HG03060 (cell line): Measurements from ENCODE around the gene PAQR5.
"Not testable (repeated sequence)": the region's sequence is repeated elsewhere in the genome, so short reads cannot be mapped to it uniquely, and the experiment has no call there.

Experiments used
- ATAC-seq: cut with Tn5 transposase; IDR thresholded peaks from one replicate; pipeline ENCODE4 v1.9.1; 2021; ENCODE audit warnings: low read depth, moderate number of reproducible peaks; ENCODE audit not compliant: unreplicated experiment

Gene PAQR5

DNA sequence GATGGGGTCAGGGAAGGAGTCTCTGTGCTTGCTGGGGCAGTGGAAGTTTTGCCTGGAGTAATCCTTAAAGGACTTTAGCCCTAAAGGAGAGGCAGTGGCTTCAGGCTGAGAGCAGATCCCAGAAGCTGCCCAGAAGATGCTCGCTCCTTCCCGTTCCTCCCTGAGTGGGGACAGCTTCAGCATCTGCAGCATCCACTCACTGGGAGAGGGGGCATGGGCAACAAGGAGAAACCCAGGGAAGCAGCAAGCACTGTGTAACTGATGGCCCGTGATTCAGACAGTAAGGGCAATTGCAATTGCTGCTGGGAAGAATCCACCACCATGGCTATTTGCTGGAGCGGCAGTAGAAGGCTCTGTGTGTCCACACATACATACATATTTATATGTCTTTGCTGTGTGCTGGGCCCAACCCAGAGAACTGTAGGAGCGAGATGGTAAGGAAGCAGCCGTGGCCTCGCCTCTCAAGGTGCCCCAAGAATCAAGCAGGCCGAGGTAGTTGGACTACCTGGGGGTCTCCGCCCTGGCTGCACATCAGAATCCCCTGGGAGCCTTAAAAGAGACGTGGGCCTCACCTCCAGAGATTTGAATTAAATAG is 5.8 kb upstream of the PAQR5 start:
- ATAC-seq = no peak

DNA sequence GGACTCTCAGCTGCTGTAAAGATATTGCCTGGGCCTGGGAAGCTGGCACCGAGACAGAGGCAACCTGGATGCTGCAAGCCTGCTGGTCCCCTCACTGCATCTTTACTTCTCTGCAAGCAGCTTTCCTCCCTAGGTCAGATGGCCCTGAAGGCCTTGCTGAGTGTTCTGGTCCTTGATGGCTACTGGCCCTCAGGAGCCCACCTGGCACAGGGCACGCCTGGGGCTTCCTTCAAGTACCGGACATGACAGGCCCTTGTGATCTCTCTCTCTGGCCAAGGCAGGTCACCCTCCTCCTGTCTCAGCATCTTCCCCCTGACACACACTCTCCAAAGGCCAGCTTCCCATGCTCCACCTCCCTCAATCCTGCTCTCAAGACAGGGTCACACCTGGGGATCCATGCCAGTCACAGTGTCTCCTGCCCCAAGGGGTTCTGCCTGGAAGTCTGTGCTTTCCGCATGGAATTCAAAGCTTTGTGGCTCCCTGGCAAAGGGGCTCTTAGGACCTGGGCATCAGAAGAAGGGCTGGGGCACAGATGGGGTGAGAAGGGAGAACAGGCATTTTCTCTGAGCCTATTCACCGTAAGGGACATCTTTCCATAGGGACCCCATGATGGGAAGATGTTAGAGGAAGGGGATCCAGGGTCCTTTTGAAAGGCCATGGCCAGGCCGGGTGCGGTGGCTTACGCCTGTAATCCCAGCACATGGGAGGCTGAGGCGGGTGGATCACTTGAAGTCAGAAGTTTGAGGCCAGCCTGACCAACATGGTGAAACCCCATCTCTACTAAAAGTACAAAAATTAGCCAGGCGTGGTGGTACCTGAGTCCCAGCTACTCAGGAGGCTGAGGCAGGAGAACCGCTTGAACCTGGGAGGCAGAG is 4.7 kb upstream of the PAQR5 start:
- no peak for ATAC-seq

DNA sequence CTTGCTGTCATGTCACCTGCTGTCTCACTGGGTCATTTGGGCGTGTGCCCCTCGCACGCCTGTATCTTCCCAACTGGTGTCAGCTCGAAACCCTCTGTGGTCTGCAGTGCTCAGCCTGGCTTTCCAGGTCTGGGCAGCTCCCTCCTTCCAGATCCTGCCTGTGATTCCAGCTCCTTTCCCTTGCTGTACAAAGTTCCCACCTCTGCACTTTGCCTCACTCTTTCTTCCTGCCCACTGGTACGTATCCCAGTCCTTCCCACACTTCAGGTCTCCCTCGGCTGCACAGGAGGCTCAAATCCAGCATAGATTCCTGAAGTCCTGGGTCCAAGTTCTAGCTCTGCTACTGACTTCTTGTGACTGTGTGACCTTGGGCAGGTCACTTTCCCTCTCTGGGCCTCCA is 2.1 kb upstream of the PAQR5 start:
- ATAC-seq = no peak

DNA sequence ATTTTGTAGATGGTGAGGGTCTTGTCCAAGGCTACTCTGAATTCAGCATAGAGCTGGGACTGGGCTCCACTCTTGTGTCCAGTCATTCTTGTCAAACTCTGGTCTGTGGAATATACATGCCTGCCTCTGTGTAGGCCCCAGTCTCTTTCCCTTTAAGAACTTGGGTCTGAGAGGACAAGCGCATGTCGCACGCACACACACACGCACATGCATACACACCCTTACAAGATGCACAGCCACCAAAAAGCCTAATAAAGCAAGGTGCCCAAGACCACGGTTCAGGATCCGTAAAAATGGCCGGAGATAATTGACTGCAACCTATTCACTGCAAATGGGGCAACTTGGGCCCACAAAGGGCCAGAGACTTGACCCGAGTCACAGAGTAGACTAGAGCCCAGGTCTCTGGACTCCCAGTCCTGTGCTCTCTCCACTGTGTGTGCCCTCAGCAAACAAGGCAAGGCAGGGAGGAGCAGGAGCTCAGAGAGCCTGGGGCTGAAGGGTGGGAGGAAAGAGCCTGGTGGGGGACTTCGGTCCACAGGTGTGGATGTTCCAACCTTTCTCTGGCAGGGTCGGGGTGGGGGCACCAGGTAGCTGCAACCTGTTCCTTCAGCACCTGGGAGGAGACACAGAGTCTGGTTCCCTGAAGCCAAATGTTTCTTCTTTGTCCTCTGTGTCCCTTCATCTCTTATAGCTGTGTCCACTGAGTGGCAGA is 914 bp upstream of the PAQR5 start:
- ATAC-seq = no peak

DNA sequence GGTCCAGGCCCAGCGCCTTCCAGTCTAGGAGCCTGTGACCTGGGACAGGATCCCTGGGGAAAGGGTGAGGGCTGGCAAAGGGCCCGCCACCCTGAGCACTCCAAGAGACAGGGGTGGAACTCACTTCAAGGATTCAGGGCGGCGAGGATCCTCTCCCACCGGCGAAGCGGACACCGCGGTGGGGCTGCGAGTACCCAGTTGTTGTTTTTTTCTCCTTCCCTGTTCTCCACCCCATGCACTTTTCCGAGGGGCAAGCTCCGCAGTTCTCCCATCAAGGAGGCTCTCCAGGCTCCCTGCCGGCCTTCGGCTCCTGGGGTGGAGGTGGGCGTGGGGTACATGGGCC is 387 bp upstream of the PAQR5 start:
- no peak for ATAC-seq

DNA sequence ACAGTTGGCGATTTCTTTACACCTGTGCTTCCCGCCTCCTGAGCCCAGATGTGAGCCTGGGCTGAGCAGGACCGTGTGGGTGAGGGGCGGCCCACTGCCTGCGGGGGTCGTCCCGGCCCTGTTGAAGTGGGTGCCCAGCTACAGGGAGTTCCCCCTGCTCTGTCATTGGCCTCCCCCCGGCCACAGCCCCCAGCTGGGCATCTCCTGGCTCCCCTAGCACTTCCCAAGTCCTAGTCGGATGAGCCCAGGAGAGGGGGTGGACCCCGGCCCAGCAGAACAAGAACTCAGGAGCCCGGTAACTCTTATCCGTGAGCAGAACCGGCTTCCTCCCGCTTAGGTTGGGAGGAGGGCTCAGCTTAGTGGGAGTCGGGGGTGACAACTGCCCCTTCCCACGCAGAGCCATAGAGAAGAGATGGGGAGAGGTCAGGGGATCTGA is 757 bp downstream of the PAQR5 start:
- no peak for ATAC-seq

DNA sequence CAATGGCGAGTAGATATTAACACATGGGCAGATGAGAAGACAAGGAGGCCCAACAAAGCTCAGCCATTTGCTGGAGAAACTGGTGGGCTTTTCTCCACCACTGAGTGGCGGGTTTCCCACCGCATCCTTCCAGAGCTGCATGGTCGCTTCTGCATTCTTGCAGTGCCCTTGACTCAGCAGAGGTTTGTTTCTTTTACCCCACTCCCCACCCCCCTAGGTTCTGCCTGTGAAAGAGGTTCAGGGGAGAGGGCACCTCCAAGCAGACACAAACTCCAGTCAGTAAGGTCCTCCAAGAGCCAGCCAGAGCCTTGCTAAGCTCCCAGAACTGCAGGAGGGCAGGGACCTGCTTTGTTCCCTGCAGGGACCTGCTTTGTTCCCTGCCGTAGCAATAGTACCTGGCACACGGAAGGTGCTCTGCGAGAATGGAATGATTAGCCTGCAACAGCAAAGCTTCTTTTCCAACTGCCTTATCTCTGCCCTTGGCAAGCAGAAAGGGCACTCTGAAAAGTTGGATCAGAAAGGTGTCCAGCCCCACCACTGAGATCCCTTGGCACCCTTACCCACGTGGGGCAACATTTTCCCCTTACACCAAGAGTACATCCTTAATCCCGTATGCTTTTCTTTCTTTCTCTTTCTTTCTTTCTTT is 1.4 kb downstream of the PAQR5 start:
- ATAC-seq = no peak

DNA sequence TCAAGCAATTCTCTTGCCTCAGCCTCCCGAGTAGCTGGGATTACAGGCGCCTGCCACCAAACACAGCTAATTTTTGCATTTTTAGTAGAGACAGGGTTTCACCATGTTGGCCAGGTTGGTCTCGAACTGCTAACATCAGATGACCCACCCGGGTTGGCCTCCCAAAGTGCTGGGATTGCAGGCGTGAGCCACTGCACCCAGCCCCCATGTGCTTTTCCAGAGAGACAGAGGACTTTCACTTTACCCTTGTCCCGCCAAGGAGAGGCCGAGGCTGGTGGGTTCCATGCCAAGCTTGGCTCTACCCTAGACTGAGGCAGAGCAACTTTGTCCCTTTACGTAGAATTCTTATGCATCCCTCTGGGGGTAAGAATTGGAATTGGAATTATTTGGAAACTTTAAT is 2.4 kb downstream of the PAQR5 start:
- not testable (repeated sequence) for ATAC-seq

DNA sequence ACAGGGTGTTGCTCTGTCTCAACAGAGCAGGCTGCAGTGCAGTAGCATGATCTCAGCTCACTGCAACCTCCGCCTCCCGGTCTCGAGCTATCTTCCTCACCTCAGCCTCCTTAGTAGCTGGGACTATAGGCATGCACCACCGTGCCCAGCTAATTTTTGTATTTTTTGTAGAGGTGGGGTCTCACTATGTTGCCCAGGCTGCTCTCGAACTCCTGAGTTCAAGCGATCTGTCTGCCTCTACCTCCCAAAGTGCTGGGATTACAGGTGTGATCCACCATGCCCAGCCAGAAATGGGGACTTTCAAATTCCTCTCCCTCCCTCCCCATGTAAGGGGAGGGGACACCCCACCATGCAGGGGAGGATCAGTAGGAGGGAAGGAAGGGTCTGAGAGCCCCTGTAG is 3.4 kb downstream of the PAQR5 start:
- ATAC-seq = not testable (repeated sequence)

DNA sequence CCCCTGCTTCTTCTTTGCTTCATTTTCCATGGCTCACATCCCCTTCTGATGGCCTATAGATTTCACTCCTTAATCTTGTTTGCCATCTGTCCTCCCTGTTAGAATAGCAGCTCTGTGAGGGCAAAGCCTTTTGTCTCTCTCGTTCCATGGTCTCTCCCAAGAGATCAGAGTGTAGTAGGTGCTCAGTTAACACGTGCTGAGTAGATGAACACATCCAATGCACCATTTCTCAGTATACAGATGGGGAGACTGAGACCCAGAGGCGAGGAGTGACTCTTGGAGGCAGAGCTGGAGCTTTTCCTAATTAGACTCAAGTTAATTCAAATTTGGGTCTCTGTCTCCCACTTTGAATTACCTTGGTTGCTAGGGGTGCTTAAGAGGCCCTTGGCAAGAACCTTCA is 4.2 kb downstream of the PAQR5 start:
- no peak for ATAC-seq

DNA sequence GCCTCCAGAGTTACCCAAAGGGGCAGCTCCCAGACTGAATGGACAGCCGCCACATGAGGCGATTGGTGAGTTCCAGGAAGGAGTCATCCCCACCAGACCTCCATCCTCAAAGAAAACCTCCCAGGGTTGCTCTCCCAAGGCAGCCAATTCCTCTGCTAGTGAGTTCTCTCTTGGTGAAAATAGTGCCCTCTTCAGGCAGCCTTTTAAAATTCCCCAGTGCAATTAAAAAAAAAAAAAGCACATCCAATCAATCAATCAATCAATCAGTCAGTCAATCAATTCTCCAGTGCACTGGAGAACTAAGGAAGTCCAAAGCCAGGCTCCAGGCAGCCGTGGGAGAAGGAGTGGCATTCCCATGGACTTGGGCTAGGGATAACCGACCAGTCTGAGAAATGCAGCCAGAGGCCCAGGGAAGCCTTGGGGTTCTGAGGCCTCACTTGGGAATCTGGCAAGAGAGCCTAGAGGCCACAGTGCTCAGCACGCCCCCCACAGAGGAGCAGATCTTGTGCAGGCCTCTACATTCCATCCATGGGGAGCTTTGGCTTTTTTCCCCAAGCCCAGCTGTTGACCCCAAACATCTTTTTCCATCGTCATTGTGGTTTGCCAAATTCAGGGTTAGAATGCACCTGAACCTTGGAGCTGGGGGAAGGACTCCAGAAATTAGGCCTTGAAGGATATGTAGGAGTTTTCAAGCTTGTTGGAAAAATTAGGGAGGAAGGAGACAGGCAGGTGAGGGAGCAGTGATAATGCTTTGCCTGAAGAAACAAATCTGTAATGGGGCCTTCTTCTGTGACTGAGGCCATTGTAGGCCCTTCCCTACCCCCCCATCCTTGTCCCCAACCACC is 4.8 kb downstream of the PAQR5 start:
- no peak for ATAC-seq

DNA sequence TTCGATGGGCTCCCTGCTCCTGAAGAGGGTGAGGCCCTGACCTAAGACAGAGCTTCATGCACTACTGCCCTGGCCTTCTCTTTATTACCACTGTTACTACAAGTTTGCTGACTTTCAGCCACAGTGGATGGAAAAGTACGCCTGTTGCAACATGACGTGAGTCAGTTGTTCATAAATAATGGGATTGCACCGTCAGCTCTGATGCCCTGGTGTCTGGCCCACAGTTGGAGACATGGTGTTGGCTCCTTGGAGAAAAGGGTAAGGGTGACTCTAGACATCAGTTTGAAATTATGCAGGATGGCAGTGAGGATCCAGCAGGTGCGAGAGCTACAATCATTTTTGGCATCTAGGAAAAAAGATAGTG is 5.5 kb downstream of the PAQR5 start:
- no peak for ATAC-seq

DNA sequence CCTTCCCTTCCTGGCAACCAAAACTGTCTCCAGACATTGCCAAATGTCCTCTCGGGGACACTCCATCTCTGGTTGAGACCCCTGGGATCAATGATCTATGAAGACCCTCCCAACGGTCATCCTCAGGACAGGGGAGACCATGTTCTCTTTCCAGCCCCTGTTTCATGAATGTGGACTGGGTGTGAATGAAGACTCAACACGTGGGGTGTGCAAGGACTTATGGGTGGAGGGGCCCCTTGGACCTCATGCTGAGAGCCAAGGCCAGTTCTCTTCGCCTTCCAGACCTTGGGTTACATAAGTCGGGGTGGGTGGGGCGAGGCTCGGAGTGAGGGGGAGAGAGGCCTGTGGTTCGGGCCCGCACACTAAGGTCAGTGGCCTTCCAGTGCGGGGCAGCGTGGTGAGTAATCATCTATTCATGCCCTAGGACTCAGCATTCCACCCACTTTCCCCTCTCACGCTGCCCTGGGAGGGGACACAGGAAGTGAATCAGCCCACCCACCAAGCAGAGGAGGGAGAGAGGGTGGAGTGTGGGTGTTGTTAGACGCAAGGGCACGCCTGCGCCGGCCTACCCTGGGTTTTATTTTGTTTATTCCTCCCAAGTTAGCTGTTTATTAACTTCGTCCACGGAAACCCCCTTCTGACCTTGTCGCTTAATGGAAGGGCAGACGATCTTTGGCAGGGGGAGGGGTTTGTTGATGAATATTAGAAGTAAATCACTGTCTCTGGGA is 6.7 kb downstream of the PAQR5 start:
- ATAC-seq = no peak

DNA sequence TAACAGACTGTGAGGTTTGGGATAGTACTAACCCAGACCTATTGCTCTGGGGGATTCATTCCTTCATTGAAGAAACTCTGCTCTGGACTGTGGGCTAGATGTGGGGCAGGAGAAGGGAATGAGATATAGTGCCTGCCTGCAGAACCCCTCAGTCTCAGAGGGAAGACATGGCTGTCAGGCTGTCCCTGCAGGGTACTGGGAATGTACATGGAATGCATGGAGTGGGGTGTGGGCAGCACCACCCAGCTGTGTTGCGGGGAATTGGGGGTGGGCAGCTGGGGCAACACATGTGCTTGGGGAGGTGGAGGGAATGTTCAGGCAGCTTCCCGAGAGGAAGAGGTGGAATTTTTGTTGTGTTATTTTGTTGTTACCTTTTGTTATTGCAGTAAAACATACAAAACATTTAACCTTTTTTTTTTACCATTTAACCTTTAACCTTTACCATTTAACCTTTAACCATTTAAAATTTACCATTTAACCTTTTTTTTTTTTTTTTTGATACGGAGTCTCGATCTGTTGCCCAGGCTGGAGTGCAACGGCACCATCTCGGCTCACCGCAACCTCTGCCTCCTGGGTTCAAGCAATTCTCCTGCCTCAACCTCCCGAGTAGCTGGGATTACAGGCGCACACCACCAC is 7.3 kb downstream of the PAQR5 start:
- ATAC-seq = no peak

DNA sequence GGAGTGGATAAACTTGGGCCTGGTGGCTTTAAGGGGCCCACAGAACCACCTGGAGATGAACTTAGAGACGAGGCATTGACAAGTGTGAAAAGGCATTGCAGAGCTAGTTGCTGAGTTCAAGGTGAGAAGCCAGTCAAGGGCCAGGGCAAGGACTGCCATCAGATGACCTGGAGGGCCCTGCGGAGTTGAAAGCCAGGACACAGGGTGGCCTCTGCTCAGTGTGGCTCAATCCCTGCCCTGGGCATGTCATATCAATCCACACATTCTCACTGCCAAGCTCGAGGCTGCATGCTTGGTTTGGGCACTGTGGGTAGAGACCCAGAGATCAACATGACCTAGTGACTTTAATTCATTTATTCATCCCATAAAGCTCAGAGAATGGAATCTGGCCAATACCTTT is 9.2 kb downstream of the PAQR5 start:
- ATAC-seq = no peak

DNA sequence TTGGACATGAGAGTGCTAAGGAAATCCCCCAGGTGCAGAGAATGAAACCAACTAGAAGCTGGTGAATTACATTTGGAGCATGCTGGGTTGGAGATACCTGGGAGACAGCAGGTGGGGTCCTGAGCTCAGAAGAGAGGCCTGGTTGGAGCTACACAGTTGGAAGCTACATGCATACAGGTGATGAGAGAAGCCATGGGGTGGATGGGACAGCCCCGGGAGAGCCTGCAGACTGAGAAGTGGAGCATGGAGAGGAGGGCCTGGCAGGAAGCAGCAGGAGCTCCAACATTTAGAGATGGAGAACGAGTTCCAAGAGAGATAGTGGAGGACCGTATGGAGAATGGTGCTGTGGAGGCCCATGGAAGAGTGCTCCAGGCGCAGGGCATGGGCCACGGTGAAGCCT is 10.2 kb downstream of the PAQR5 start:
- ATAC-seq = no peak

DNA sequence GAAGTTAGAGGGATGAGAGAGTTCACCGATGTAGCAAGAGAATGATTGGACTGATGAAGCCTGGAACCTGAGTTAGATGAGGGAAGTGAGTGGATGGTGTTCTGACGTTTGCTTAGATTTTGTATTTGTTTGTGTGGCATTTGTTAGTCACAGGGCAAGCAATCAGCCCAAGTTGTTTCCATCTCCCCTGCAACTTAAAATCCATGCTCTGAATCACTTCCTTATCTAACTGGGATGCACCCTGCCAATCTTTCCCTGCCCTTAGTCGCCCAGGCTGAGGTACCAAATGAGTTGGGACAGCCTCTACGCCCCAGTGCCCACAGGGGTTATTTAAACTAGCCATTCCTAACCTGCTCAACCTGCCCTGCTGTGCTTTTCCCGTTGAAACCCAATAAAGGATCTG is 12.6 kb downstream of the PAQR5 start:
- ATAC-seq = no peak

DNA sequence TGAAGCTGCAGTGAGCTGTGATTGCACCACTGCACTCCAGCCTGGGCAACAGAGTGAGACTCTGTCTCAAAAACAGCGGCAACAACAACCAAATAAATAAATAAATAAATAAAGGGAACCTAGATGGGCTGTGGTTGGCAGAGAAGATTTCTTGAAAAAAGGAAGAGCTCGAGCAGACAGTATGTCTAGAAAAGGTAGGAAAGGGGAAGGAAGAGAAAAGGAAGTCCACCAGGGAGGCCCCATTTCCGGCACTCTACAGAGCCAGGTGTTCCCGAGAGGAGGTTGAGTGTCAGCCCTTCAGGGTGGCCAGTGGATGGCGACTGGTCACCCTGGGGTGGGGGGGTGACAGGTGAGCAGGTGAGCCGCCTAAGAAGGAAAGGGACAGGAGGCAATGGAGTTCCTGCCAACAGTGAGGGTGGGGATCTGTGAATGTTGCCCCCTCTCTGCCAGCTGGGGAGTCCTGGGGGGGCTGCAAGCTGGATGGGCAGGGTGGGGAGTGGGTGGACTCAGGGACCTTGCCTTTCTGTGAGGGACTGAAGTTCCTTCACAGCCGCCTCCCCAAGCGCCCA is 14.8 kb downstream of the PAQR5 start:
- no peak for ATAC-seq

DNA sequence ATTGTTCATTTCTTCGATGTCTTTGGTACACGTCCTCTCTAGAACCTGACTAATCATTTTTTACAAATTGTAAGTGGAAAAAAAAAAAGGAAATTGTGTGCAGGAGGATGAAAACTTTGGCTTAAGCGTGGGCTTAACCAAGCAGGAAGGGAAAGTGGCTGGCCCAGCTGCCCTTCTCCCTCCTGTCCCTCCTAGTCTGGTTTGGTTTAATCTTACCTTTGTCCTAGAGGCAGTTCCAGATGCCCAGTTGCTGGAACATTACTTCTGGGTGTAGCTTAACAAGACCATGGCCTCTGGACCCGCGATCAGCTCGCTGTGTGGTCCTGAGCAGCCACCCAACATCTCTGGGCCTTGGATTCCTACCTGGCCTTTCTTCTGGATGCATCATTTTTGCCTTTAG is 15.4 kb downstream of the PAQR5 start:
- ATAC-seq = no peak
